Loucy (cell line): ENCODE measurements around the gene GABRG3.

Source experiments
- EZH2phosphoT487 ChIP-seq: fragments of 200-600 bp; IDR thresholded peaks from 2 replicates; pipeline ENCODE4 v1.6.1; 2018; ENCODE audit warnings: antibody characterized with exemption, mild to moderate bottlenecking, moderate library complexity, borderline replicate concordance
- TF ChIP-seq, protein P1 (sequence below): fragments of 200-600 bp; sonication (generic); conservative IDR thresholded peaks from 2 replicates; pipeline ENCODE4 v1.5.1; 2014; ENCODE audit warnings: mild to moderate bottlenecking, antibody characterized with exemption, low read length

DNA sequence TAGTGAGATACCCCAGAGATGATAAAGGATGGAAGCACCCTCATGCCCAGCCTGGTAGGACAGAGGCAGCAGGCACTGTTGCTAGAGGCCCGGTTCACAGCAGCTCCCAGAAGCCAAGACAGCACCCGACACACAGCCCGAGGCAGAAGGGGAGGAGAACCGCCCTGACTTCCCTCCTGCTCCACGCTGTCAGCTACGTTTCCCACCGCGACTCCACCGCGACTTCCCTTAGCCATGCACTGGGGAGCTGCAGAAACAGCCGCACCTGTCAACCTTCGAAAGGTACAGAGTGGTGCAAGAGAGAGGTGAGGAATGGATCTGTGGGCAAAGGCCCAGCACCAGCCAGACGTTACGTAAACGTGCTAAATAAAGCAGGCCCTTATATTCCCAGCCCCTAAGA lies 529.2 kb downstream of the GABRG3 start:
- TF ChIP-seq, protein P1, sequence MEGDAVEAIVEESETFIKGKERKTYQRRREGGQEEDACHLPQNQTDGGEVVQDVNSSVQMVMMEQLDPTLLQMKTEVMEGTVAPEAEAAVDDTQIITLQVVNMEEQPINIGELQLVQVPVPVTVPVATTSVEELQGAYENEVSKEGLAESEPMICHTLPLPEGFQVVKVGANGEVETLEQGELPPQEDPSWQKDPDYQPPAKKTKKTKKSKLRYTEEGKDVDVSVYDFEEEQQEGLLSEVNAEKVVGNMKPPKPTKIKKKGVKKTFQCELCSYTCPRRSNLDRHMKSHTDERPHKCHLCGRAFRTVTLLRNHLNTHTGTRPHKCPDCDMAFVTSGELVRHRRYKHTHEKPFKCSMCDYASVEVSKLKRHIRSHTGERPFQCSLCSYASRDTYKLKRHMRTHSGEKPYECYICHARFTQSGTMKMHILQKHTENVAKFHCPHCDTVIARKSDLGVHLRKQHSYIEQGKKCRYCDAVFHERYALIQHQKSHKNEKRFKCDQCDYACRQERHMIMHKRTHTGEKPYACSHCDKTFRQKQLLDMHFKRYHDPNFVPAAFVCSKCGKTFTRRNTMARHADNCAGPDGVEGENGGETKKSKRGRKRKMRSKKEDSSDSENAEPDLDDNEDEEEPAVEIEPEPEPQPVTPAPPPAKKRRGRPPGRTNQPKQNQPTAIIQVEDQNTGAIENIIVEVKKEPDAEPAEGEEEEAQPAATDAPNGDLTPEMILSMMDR: no peak
- TF ChIP-seq EZH2phosphoT487: no peak
